ACHN (cell line): ENCODE measurements around the gene CHST1.
A peak's percentile ranks its signal among the peaks of the same experiment; 100 is the strongest.

Source experiments
- DNase-seq: peaks from one replicate; pipeline ENCODE4 v3.0.0-alpha.2; 2015
- in situ Hi-C: cut with HindIII; loops from 2 replicates; pipeline ENCODE4 v1.10.0; 2017; ENCODE audit warnings: low sequenced_read_pairs, low pct_ligation_motif_present, low pct_unique_long_range_greater_than_20kb

The CHST1 gene

DNA sequence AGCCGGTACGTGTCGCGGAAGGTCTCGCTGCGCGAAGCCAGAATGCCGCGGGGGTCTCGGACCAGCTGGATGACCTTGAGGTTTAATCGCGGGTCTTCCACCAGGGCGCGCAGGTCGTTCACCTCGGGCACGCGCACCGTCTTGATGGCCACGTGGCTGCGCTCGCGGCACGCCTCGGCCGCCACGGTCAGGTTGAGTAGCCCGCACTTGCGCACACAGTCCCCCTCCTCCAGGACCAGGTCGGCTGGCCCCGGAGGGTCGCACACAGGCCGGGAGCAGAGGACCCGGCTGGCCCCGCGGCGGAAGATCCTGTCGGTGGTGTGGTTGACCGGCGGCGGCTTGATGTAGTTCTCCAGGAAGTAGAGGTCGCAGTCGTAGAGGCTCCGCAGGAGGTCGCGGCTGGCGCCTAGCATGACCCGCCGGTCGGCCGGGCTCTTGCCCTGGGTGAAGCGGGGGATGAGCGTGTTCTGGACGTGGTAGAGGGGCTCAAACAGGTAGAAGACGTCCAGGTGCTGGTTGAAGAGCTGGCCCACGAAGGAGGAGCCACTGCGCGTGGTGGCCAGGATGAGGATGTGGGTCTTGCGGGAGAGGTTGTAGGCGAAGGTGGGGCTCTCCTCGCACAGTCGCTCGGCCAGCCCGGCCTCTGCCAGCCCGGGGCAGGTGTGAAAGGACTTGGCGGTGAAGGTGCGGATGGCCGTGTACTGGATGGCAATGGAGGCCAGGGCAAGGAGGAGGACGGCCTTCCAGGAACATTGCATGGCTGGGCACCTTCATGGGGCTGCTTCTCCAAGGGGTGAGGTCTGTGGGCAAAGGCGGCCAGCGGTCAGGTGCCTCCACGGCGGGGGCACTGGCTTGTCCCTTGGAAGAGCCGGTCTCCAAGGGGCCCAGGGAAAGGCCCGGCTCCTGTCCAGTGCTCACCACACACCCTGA, 15.0 kb downstream of the CHST1 start:
- in situ Hi-C loops = no loop called here
- no peak for DNase-seq

DNA sequence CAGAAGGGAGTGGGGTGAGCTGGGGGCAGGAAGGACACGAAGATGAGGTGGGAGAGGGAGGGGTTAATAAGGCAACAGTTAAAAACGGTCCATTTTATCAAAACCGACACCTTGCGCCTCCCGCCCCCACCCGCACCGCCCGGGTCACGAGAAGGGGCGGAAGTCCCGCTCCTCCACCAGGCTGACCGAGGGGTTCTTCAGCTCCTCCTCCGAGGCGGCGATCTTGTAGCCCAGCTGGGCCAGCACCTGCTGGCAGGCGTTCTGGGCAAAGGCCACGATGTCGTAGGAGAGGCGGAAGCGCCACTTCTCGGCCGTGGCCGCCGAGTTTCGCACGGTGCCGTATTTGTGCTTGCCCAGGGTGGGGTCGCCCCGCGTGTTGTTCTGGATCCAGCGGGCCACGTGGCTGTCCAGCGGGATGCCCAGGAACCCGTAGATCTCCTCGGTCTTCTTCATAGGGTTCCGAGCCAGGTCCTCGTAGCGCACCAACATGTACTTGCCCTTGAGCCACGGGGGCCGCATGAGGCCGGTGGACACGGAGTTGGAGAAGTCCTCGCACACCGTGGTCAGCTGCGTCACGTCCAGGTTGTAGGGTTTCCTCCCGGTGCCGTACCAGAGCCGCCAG, 15.8 kb downstream of the CHST1 start:
- in situ Hi-C loops = no loop called here
- no peak for DNase-seq

- DNase-seq = no peak
- in situ Hi-C loops = no loop called here
These were observed 16.5 kb downstream of the CHST1 start for GRCh38 chr11:45648931-45649330.

DNA sequence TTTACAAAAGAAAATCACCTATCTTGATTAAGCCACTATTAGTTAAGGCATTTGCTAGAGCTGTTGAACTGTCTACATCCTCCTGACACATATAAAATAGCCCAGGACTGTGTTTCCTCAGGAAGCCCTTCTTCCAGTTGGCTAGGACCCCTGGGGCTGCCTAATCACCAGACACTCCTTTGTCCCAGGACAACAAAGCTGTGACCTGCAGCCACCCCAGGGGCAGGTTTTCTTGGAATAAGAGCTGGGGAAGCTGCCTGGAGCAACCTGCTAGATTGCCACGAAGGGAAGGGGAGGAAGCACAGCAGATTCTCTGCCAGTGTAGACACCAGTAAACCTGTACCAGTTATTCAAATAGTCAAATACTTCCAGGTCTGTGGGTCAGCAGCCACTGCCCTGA, 17.6 kb downstream of the CHST1 start:
- in situ Hi-C loops = no loop called here
- DNase-seq = no peak

GRCh38 chr11:45647329-45647728, 18.1 kb downstream of the CHST1 start:
- DNase-seq = no peak
- in situ Hi-C loops = no loop called here

DNA sequence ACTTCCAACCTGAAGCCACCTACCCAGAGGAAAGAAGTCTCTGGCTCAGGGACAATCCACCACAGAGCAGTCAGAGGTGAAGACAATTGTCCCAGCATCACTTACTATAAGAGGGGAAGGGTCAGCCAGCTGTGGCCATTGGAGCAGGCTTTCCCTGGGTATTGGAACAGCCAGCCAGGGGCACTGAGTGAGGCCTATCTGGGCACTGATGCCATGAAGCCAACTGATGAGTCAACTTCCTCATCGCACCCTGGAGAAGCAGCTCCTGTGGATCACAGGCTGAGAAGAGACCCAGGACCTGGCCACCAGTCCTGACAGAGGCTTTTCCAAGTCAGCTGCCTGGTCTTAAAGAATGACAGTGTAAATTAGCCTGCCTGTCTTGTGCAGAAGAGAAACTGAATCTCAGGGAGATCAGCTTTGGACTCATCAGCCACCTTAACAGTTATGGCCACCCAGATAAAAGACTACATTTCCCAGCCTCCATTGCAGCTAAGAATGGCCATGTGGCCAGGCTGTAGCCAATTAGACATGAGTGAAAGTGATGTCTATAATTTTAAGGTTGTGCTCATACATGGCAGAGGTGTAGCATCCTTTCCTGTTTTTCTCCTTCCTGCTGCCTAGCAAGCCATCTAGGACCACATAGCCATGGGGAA, 19.0 kb downstream of the CHST1 start:
- in situ Hi-C loops = no loop called here
- DNase-seq = peak; percentile 18

GRCh38 chr11:45644981-45645889, 20.2 kb downstream of the CHST1 start:
- no peak for DNase-seq

DNA sequence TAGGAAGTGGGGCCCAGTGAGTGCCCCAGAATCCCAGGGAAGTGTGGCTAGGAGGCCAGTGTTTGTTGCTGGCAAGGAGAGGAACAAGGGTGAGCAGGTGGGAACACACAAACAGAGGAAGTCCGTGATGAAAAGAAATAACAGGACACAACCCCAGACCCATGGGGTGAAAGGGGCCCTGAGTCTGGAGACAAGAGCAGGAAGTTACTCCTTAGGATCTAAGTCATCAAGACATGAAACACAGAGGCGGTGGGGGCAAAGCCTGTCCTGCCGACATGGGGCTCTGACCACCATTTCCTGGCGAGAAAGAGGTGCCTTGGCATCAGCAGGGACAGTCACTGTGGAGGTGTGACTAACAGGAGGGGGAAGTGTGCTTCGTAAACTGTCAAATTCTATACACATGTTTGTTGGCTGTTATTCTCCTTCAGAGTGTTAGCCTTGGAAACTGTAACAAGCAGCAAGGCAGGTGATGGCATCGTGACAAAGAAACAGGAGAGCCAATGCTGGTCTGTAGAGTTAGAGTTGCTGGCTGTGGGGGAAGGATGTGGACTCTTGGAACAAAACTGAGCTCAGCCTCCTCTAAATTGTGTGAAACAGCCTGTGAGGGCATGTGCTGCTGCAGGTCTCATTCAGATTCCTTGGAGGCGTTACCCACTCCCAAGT, 21.7 kb downstream of the CHST1 start:
- DNase-seq = no peak
- in situ Hi-C loops = no loop called here

More at GRCh38 chr11:45644981-45645889, 20.2 kb downstream of the CHST1 start:
- in situ Hi-C loops = no loop called here

DNA sequence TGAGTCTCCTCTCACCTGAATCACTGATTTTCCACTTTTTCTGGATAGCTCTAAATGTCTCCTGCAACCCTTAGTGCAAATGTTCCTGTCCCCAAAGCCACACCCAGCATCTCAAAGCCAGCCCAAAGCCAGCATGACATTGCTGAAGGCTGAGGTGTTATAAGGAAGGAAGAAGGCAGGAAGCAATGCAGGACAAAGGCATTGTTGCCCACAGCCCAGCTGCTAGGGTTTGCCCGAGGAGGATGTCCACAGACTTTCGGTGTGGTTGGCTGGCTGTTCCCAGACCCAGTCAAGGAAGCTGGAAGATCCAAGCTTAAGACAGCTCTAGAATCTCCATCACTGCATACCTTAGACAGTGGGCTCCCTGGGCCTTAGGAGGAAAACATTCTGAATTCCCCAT, 23.5 kb downstream of the CHST1 start:
- in situ Hi-C loops = no loop called here

GRCh38 chr11:45638051-45638450, 27.4 kb downstream of the CHST1 start:
- in situ Hi-C loops = no loop called here
- no peak for DNase-seq

More for the DNA sequence above, 23.5 kb downstream of the CHST1 start:
- DNase-seq = no peak

DNA sequence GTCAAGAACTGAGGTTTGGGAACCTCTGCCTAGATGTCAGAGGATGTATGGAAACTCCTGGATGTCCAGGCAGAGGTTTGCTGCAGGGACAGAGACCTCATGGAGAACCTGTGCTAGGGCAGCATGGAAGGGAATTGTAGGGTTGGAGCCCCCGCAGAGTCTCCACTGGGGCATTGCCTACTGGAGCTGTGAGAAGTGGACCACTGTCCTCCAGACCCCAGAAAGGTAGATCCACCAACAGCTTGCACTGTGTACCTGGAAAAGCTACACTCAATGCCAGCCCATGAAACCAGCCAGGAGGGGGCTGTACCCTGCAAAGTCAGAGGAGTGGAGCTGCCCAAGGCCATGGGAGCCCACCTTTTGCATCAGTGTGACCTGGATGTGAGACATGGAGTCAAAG, 29.5 kb downstream of the CHST1 start:
- in situ Hi-C loops = no loop called here
- no peak for DNase-seq

- in situ Hi-C loops = no loop called here
- no peak for DNase-seq
These were observed 39.8 kb downstream of the CHST1 start for GRCh38 chr11:45625611-45626010.

DNA sequence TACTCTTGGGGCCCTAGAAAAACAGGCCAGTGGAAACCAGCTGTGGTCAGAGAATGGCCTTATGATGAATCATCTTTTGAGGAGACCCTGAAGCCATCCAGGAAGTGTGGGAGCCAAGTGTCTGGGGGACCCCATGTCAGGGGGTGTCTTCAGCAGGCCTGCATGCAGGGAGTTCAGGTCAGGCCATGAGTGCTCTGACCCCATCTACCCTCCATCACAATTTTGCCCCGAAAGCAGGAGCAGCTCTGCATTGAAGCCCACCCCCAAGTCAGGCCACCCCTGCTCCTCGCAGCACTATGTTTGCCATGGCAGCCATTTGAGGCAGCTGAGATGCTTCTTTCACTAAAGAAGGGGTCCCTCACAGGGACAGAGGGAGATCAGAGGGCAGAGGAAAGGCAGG, 41.3 kb downstream of the CHST1 start:
- no peak for DNase-seq
- in situ Hi-C loops = no loop called here

DNA sequence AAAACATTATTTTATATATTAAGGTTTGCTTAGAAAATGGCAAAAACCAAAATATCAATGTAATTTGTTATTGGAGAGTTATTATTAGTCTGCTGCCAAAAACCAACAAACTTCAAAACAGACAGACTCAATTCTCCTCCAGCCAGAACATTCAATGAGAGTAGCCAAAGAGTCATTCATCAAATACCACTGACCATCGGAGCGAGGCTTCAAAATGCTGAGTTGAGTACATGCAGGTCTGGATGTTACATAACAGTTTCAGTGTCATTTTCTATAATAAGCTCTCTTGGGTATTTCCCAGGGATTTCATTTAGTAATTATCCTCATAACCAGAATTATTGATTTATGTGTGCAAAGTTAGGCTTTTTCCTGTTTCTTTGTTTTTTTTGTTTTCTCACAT, 42.6 kb downstream of the CHST1 start:
- no peak for DNase-seq
- in situ Hi-C loops = no loop called here

DNA sequence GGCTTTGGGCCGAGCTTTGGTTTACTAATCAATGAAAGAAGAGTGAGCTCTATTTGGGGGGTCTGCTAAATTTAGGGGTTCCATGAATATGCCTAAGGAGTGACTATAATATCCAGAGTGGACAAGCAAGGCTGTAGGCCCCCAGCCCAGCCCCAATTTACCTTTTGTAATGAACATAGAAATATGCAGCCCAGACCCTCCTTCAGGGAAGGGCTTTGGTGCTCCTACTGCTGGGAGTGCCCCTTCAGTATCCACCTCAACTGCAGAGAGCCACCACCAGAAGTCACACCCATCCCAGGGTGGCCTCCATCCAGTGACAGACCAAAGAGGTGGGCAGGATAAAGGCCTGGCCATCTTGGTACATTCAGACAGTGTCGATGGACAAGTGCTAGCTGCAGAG, 43.1 kb downstream of the CHST1 start:
- in situ Hi-C loops = no loop called here

GRCh38 chr11:45621588-45621987, 43.8 kb downstream of the CHST1 start:
- in situ Hi-C loops = no loop called here
- no peak for DNase-seq

More for the DNA sequence above, 43.1 kb downstream of the CHST1 start:
- DNase-seq = no peak

DNA sequence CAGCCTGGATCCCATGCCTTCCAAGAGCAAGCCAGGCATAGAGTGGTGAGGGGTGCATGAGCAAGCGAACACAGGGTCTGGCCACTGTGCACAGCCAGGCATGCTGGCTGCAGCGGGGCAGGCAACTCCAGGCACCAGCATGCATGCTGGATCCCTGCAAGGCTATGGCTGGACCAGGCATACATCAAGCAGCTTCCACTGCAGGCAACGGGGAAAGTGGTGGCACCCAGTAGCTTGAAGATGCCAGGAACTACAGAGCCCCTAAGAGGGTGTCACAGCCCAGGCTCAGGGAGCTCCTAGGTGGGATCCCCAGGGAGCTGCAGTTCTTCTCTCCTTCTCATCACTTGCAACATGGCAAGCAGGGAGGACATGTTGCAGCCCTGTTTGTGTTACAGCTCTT, 45.2 kb downstream of the CHST1 start:
- in situ Hi-C loops = no loop called here
- no peak for DNase-seq

GRCh38 chr11:45618897-45619296, 46.5 kb downstream of the CHST1 start:
- in situ Hi-C loops = no loop called here
- no peak for DNase-seq
